Stimulated activated CD8-positive, alpha-beta memory T cell treated with anti-CD3 and anti-CD28 coated beads, Interleukin-7, amount 100 ng/mL, for 24 hours (primary cell): ENCODE measurements around the gene VPS39.

ENCODE experiments used
- DNase-seq: peaks from one replicate; pipeline ENCODE4 v3.0.0-alpha.2; 2020; ENCODE audit warnings: low read depth

VPS39 gene

GRCh38 chr15:42157981-42158765, 49.9 kb downstream of the VPS39 start:
- DNase-seq = no peak

- no peak for DNase-seq
Observed at GRCh38 chr15:42157381-42157780, 50.7 kb downstream of the VPS39 start.

- DNase-seq = no peak
Observed at GRCh38 chr15:42156243-42156922, 51.7 kb downstream of the VPS39 start, which contains the start of gene PLA2G4F. PLA2G4F (minus strand) TSS chr15:42156636; CDS start chr15:42156549, 87 bp downstream.

- DNase-seq = no peak
Observed at GRCh38 chr15:42155546-42156242, 52.4 kb downstream of the VPS39 start.

- no peak for DNase-seq
Observed at GRCh38 chr15:42154956-42155355, 53.1 kb downstream of the VPS39 start.

- no peak for DNase-seq
Observed at GRCh38 chr15:42154212-42154941, 53.7 kb downstream of the VPS39 start.

- no peak for DNase-seq
Observed at GRCh38 chr15:42153874-42154211, 54.3 kb downstream of the VPS39 start.

- DNase-seq = no peak
Observed at GRCh38 chr15:42152921-42153698, 55.0 kb downstream of the VPS39 start.

- no peak for DNase-seq
Observed at GRCh38 chr15:42152196-42152920, 55.7 kb downstream of the VPS39 start.

- DNase-seq = no peak
Observed at GRCh38 chr15:42151736-42152135, 56.4 kb downstream of the VPS39 start.

GRCh38 chr15:42151141-42151561, 57.0 kb downstream of the VPS39 start:
- no peak for DNase-seq

GRCh38 chr15:42150219-42150970, 57.7 kb downstream of the VPS39 start:
- no peak for DNase-seq

GRCh38 chr15:42149493-42150218, 58.4 kb downstream of the VPS39 start:
- no peak for DNase-seq

GRCh38 chr15:42148808-42149492, 59.2 kb downstream of the VPS39 start:
- no peak for DNase-seq

GRCh38 chr15:42147431-42147735, 60.7 kb downstream of the VPS39 start:
- DNase-seq = no peak

- no peak for DNase-seq
Observed at GRCh38 chr15:42146551-42147430, 61.3 kb downstream of the VPS39 start.

GRCh38 chr15:42145546-42146455, 62.3 kb downstream of the VPS39 start:
- no peak for DNase-seq
